H1 (cell line): ENCODE data around the gene TEX38. TPM values are rescaled to one million over a fixed set of nuclear protein-coding genes. Genes with fewer than 3 reads are reported as not detected.

Source experiments
- CBX8 ChIP-seq: fragments of 300-800, 300-1000 bp; sonication (generic); IDR thresholded peaks from 2 replicates; pipeline ENCODE4 v1.7.1; 2016; ENCODE audit warnings: low read depth, low read length, borderline replicate concordance
- CHD7 ChIP-seq: fragments of 300-600 bp; sonication (generic); IDR thresholded peaks from 2 replicates; pipeline ENCODE4 v1.7.1; 2012; ENCODE audit warnings: low read length, moderate library complexity, mild to moderate bottlenecking, inconsistent platforms; ENCODE audit not compliant: insufficient replicate concordance
- HDAC6 ChIP-seq: IDR thresholded peaks from one replicate; pipeline ENCODE4 v1.7.1; 2012; ENCODE audit warnings: low read depth, mild to moderate bottlenecking, inconsistent platforms, low read length, moderate library complexity
- RNF2 ChIP-seq: fragments of 200-900, 300-1000 bp; sonication (generic); IDR thresholded peaks from 2 replicates; pipeline ENCODE4 v1.7.1; 2016; ENCODE audit warnings: borderline replicate concordance, low read depth, mild to moderate bottlenecking, antibody characterized with exemption, low read length; ENCODE audit not compliant: poor library complexity, severe bottlenecking; ENCODE audit errors: missing control alignments
- SRF ChIP-seq: IDR thresholded peaks from 2 replicates; pipeline ENCODE4 v1.6.1; 2011; ENCODE audit warnings: mild to moderate bottlenecking, low read depth, low read length, moderate library complexity
- TAF1 ChIP-seq: IDR thresholded peaks from 2 replicates; pipeline ENCODE4 v1.6.1; 2011; ENCODE audit warnings: mild to moderate bottlenecking, low read depth, low read length
- TAF7 ChIP-seq: optimal IDR thresholded peaks from 2 replicates; pipeline ENCODE3; 2011; ENCODE audit warnings: low read depth, mild to moderate bottlenecking, inconsistent platforms, low read length, moderate library complexity, borderline replicate concordance
- TEAD4 ChIP-seq: IDR thresholded peaks from 2 replicates; pipeline ENCODE4 v1.6.1; 2012; ENCODE audit warnings: low read depth, low read length, inconsistent platforms, mixed read lengths
- polyA plus RNA-seq, 7 experiments: library from polyadenylated mRNA; depleted of rRNA in 3 of 7; stranded (reverse) in 5 of 7; unstranded in 2 of 7; fragments of >200 nt in 5 of 7; fragments of 200-250 nt in 2 of 7; gene quantifications; 1 replicate in 5 of 7; 2 replicates in 1 of 7; 4 replicates in 1 of 7; pipeline versions ENCODE4 v1.2.1 to v1.2.3, GENCODE V29; 2011 to 2013; ENCODE audit warnings: missing spikeins in 2 of 7, mixed read lengths in 2 of 7
- total RNA-seq: library from RNA; stranded (reverse); fragmentation: NEBNext Ultra II Directional; extraction: Animal tissue kit (Norgen Biotek cat#: 25700); gene quantifications from 2 replicates; pipeline ENCODE4 v1.2.1, GENCODE V29; 2021

TEX38 gene
- total and polyA plus RNA-seq, 2 of the 8 experiments (the other 6 are each of a cell fraction or from before 2014, with no cell fraction given), result 0.33 TPM; not detected in 1

- TF ChIP-seq CHD7 (no peak), TEAD4 (no peak), RNF2 (no peak), SRF (no peak), TAF7 (no peak), CBX8 (no peak), TAF1 (no peak), HDAC6 (no peak)
Measured at GRCh38 chr1:46721204-46721603, 49.5 kb downstream of the TEX38 start (continued).
